Measurements from ENCODE around the gene MAPKAP1. TPM values are rescaled to one million over a fixed set of nuclear protein-coding genes. Genes with fewer than 3 reads are reported as not detected.

The MAPKAP1 gene
- polyA plus RNA-seq, 1 donor from 2014 or later: 57.5 TPM

DNA sequence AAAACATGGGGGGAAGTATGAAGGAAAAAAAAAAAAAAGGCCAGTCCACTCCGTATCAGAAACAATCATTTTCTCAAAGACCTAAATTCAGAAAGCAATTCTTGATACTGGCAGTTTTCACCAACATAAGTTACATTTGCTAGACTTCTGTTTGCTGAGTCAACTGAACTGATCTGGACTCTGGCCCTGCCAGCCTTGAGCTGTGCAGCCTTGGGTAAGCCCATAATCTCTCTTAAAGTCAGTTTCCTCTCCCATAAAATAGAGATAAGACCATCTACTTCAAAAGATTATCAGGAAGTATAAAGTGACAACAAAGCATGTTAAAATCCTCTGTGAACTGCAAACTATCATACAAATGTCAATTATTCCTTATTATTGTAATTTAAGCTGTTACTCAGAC, 106.8 kb downstream of the MAPKAP1 start:
- H3K36me3 ChIP-seq (ENCODE audit: insufficient read depth, low read length): no peaks in the 10 kb centered on the region
- H3K27me3 ChIP-seq (ENCODE audit: insufficient read depth, low read depth, low read length): no peaks in the 10 kb centered on the region
- no peak overlapping the region for H3K4me3 ChIP-seq (ENCODE audit: low read length)
- H2AFZ ChIP-seq (ENCODE audit: low read depth, low read length): no peak overlapping the region
- H4K20me1 ChIP-seq (ENCODE audit: insufficient read depth): no peaks in the 10 kb centered on the region
- H3F3A ChIP-seq (ENCODE audit: insufficient read depth, low read length, poor library complexity, severe bottlenecking): no peaks in the 10 kb centered on the region
- TF ChIP-seq RAD21 (conservative IDR thresholded peaks at IDR 0.05): no peak
- TF ChIP-seq SMC3 (conservative IDR thresholded peaks at IDR 0.05; ENCODE audit: poor library complexity): no peak
- no peak for TF ChIP-seq POLR2AphosphoS5 (IDR thresholded peaks at IDR 0.05)
- no peak for TF ChIP-seq MXI1 (conservative IDR thresholded peaks at IDR 0.05; ENCODE audit: poor library complexity, severe bottlenecking)
- no peak for TF ChIP-seq TAF1 (IDR thresholded peaks at IDR 0.05; ENCODE audit: low read depth)
- TF ChIP-seq EP300 (conservative IDR thresholded peaks at IDR 0.05; ENCODE audit: poor library complexity, severe bottlenecking): no peak
- TF ChIP-seq, protein P1, sequence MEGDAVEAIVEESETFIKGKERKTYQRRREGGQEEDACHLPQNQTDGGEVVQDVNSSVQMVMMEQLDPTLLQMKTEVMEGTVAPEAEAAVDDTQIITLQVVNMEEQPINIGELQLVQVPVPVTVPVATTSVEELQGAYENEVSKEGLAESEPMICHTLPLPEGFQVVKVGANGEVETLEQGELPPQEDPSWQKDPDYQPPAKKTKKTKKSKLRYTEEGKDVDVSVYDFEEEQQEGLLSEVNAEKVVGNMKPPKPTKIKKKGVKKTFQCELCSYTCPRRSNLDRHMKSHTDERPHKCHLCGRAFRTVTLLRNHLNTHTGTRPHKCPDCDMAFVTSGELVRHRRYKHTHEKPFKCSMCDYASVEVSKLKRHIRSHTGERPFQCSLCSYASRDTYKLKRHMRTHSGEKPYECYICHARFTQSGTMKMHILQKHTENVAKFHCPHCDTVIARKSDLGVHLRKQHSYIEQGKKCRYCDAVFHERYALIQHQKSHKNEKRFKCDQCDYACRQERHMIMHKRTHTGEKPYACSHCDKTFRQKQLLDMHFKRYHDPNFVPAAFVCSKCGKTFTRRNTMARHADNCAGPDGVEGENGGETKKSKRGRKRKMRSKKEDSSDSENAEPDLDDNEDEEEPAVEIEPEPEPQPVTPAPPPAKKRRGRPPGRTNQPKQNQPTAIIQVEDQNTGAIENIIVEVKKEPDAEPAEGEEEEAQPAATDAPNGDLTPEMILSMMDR (IDR thresholded peaks at IDR 0.05; ENCODE audit: poor library complexity, severe bottlenecking): no peak
- TF ChIP-seq, protein P2, sequence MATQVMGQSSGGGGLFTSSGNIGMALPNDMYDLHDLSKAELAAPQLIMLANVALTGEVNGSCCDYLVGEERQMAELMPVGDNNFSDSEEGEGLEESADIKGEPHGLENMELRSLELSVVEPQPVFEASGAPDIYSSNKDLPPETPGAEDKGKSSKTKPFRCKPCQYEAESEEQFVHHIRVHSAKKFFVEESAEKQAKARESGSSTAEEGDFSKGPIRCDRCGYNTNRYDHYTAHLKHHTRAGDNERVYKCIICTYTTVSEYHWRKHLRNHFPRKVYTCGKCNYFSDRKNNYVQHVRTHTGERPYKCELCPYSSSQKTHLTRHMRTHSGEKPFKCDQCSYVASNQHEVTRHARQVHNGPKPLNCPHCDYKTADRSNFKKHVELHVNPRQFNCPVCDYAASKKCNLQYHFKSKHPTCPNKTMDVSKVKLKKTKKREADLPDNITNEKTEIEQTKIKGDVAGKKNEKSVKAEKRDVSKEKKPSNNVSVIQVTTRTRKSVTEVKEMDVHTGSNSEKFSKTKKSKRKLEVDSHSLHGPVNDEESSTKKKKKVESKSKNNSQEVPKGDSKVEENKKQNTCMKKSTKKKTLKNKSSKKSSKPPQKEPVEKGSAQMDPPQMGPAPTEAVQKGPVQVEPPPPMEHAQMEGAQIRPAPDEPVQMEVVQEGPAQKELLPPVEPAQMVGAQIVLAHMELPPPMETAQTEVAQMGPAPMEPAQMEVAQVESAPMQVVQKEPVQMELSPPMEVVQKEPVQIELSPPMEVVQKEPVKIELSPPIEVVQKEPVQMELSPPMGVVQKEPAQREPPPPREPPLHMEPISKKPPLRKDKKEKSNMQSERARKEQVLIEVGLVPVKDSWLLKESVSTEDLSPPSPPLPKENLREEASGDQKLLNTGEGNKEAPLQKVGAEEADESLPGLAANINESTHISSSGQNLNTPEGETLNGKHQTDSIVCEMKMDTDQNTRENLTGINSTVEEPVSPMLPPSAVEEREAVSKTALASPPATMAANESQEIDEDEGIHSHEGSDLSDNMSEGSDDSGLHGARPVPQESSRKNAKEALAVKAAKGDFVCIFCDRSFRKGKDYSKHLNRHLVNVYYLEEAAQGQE (IDR thresholded peaks at IDR 0.05; ENCODE audit: borderline replicate concordance): no peak
- no peak for TF ChIP-seq EZH2 (IDR thresholded peaks at IDR 0.05; ENCODE audit: borderline replicate concordance, insufficient read depth, low read length, poor library complexity, severe bottlenecking)
- no peak overlapping the region for H3K4me2 ChIP-seq (ENCODE audit: low read length)
- H3K9me2 ChIP-seq (ENCODE audit: insufficient read depth, low read length): no peaks in the 10 kb centered on the region
- H3K9me3 ChIP-seq (ENCODE audit: low read length): no peaks in the 10 kb centered on the region
- no peak overlapping the region for H3K9ac ChIP-seq (ENCODE audit: low read length)
- peaks cover 7% of the 10 kb centered on the region for H3K79me2 ChIP-seq (replicated peaks; ENCODE audit: insufficient read depth, low read length)
- H3K27ac ChIP-seq (ENCODE audit: low read length): no peak overlapping the region

DNA sequence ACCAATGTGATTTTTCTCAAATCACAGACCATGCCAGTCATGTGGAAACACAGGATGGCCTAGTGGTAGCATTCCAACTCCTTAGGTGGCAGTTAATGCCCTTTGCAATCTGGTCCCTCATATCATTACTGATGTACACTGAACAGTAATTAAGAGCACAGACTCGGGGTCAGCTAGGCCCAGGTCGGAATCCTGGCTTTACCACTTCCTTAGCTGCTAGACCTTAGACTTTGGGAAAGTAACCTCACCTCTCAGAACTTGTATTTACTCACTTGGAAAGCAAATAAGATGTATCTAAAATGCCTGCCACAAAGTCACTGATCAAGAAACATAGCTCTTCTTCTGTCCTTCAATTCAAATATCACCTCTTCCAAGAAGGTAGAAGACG, 112.8 kb downstream of the MAPKAP1 start:
- no peak overlapping the region for H2AFZ ChIP-seq (ENCODE audit: low read depth, low read length)
- H3K9ac ChIP-seq (ENCODE audit: low read length): no peak overlapping the region
- no peaks in the 10 kb centered on the region for H4K20me1 ChIP-seq (ENCODE audit: insufficient read depth)
- H3K79me2 ChIP-seq (replicated peaks; ENCODE audit: insufficient read depth, low read length): no peaks in the 10 kb centered on the region
- H3K9me3 ChIP-seq (ENCODE audit: low read length): no peaks in the 10 kb centered on the region
- H3K27me3 ChIP-seq (ENCODE audit: insufficient read depth, low read depth, low read length): no peaks in the 10 kb centered on the region
- no peak for TF ChIP-seq MXI1 (conservative IDR thresholded peaks at IDR 0.05; ENCODE audit: poor library complexity, severe bottlenecking)
- no peak for TF ChIP-seq TAF1 (IDR thresholded peaks at IDR 0.05; ENCODE audit: low read depth)
- TF ChIP-seq EP300 (conservative IDR thresholded peaks at IDR 0.05; ENCODE audit: poor library complexity, severe bottlenecking): no peak
- no peak for TF ChIP-seq SMC3 (conservative IDR thresholded peaks at IDR 0.05; ENCODE audit: poor library complexity)
- no peak for TF ChIP-seq POLR2AphosphoS5 (IDR thresholded peaks at IDR 0.05)
- no peak for TF ChIP-seq EZH2 (IDR thresholded peaks at IDR 0.05; ENCODE audit: borderline replicate concordance, insufficient read depth, low read length, poor library complexity, severe bottlenecking)
- TF ChIP-seq, protein P2 (IDR thresholded peaks at IDR 0.05; ENCODE audit: borderline replicate concordance): no peak
- no peak overlapping the region for H3K27ac ChIP-seq (ENCODE audit: low read length)
- no peak overlapping the region for H3K4me3 ChIP-seq (ENCODE audit: low read length)
- H3K4me2 ChIP-seq (ENCODE audit: low read length): no peak overlapping the region
- no peaks in the 10 kb centered on the region for H3F3A ChIP-seq (ENCODE audit: insufficient read depth, low read length, poor library complexity, severe bottlenecking)
- H3K9me2 ChIP-seq (ENCODE audit: insufficient read depth, low read length): no peaks in the 10 kb centered on the region
- H3K36me3 ChIP-seq (ENCODE audit: insufficient read depth, low read length): no peaks in the 10 kb centered on the region
